Mucosa of stomach (tissue), 1 donor: Measurements from ENCODE around the gene BEX3.
"Not testable (repeated sequence)": the region's sequence is repeated elsewhere in the genome, so short reads cannot be mapped to it uniquely, and the experiment has no call there.

ENCODE experiments used
- H3K27me3 ChIP-seq: one replicate; pipeline ENCODE4 v1.7.0; 2013; ENCODE audit warnings: mild to moderate bottlenecking, low read length; ENCODE audit not compliant: control insufficient read depth, insufficient read depth
- H3K36me3 ChIP-seq: one replicate; pipeline ENCODE4 v1.7.0; 2013; ENCODE audit warnings: low read length; ENCODE audit not compliant: control insufficient read depth, insufficient read depth
- H3K4me1 ChIP-seq: one replicate; pipeline ENCODE4 v1.7.0; 2013; ENCODE audit warnings: mild to moderate bottlenecking, low read length; ENCODE audit not compliant: control insufficient read depth, insufficient read depth
- H3K4me3 ChIP-seq: one replicate; pipeline ENCODE4 v1.7.0; 2013; ENCODE audit warnings: low read length
- H3K9ac ChIP-seq: one replicate; pipeline ENCODE4 v1.7.0; 2013; ENCODE audit warnings: mild to moderate bottlenecking, low read length, moderate library complexity
- H3K9me3 ChIP-seq: one replicate; pipeline ENCODE4 v1.7.0; 2013; ENCODE audit warnings: mild to moderate bottlenecking, low read length, moderate library complexity; ENCODE audit not compliant: control insufficient read depth
- donor health status: Pancreatic carcinoma.

Gene BEX3

DNA sequence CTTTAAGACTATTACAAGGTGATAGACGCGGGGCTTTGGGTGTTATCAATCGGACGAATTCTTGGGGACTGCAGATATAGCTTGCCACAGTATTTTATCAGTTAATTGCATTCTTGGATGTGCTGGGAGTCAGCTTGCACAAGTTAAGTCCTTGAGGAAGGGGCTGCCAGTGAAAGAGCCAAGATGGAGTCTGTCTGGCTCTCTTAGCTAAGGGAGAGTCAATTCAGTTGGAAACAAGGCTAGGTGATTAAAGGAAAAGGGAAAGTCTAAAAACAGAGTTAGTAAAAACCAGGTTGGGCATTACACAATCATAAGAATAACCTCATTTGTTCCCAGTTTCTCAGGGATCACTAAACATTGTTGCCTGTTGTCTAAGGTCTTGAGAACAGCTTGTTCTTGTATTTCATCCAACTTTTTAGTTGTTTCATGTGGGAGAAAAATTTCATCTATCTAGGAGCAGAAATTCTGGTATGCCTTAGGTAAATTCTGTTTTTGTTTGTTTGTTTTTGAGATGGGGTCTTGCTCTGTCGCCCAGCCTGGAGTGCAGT, 9.0 kb downstream of the BEX3 start:
- H3K27me3 ChIP-seq, H3K9me3 ChIP-seq, H3K9ac ChIP-seq, H3K4me1 ChIP-seq, H3K4me3 ChIP-seq, H3K36me3 ChIP-seq: not testable (repeated sequence)

DNA sequence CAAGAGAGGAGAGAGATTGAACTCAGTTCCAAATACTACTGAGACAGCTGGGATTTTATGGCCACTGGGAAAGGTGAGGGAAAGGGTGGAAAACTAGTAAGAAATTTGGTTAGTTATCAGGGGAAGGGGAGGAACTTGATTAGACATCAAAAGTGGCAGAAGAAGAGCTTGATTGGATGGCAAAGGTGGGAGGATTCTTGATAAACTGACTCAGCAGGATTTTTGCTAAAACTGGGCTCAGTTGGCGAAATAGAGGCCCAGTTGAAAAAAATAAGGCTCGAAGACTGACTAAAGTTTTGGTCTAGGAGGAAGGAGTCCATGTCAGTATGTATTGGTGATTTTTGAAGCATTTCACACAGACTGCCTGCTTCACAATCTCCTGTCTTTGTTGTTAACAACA, 10.0 kb downstream of the BEX3 start:
- Histone ChIP-seq H3K4me1 (no peaks in the 10 kb centered on the region), H3K36me3 (no peaks in the 10 kb centered on the region), H3K27me3 (no peaks in the 10 kb centered on the region)

DNA sequence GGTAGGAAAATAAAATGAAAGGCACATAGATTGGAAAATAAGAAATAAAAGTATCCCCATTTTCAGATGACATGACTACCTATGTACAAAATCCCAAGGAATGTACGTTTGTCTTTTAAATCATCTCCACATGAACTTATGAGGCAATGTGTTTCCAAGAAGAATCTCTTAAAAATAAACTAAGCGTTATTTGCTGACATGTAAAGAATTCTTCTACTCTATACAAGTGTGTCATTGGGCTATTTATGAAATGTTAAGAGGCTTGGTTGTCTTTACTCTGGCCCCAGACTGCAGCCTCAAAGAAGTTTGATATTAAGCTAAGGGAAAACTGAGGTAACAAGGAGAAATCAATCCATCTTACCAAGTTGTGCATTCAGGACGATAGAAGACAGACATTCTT, 17.1 kb downstream of the BEX3 start:
- Histone ChIP-seq H3K36me3 (no peaks in the 10 kb centered on the region), H3K27me3 (no peaks in the 10 kb centered on the region), H3K4me1 (no peaks in the 10 kb centered on the region), H3K9ac (no peak overlapping the region), H3K4me3 (no peak overlapping the region), H3K9me3 (no peaks in the 10 kb centered on the region)

More for the DNA sequence above, 10.0 kb downstream of the BEX3 start:
- no peak overlapping the region for H3K9ac ChIP-seq
- H3K4me3 ChIP-seq: no peak overlapping the region
- no peaks in the 10 kb centered on the region for H3K9me3 ChIP-seq

DNA sequence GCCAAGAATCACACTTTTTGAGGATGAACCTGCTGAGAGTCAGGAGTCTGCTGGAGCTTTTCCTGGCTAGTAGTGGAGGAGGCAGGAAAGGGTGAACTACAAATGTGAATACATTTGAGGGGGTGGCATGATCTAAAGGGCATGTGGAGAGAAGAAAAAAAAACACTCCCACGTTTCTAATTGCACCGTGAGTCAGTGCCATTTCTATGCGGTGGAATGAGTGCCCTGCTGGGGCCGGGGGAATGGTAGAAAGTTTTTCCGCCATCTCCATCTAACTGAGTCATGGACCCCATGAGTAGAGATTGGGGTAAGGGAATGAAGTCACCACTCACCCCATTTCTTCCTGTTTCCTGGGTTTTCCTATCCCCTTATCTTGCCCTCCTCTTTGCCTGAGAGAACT, 19.8 kb downstream of the BEX3 start:
- no peaks in the 10 kb centered on the region for H3K27me3 ChIP-seq
- H3K9ac ChIP-seq: no peak overlapping the region
- no peak overlapping the region for H3K4me3 ChIP-seq
- H3K36me3 ChIP-seq: no peaks in the 10 kb centered on the region
- H3K9me3 ChIP-seq: no peaks in the 10 kb centered on the region
- no peaks in the 10 kb centered on the region for H3K4me1 ChIP-seq

DNA sequence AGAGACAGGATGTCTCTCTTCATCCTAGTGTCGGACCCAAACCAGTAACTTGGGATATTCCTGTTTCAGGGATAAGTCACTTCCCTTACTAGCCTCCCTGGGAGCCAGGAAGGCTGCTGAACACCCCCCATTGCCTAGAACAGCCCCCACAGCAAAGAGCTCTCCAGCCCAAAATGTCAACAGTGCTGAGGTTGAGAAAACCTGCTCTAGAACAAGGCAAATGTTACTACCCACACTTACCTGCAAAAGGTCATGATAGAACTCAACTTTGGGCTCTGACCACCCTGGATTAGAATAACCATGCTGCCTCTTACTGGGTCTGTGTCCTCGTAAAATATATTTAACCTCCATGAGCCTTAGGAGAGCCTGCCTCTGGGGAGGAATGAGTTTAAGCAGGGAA, 20.3 kb downstream of the BEX3 start:
- no peak overlapping the region for H3K4me3 ChIP-seq
- no peaks in the 10 kb centered on the region for H3K4me1 ChIP-seq
- no peaks in the 10 kb centered on the region for H3K36me3 ChIP-seq
- H3K9ac ChIP-seq: no peak overlapping the region
- H3K27me3 ChIP-seq: no peaks in the 10 kb centered on the region
- H3K9me3 ChIP-seq: no peaks in the 10 kb centered on the region

DNA sequence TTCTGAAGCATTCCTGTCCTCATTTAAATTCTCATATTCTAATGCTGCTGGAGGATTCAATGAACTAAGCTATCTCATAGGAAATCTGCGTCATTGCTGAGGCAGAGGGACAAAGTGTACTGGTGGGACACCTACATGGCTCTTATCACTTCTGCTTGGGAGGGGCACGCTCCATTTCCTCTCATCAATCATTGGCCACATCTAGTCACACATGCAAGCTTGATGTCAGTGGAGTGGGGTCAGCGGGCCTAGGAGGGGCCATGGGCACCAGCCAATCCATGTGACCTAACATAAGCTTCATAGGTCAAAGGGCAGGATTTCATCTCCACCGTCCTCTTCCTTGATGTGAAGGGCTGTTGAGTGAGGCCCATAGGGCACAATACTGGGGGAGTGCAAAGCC, 21.4 kb downstream of the BEX3 start:
- H3K4me3 ChIP-seq: no peak overlapping the region

DNA sequence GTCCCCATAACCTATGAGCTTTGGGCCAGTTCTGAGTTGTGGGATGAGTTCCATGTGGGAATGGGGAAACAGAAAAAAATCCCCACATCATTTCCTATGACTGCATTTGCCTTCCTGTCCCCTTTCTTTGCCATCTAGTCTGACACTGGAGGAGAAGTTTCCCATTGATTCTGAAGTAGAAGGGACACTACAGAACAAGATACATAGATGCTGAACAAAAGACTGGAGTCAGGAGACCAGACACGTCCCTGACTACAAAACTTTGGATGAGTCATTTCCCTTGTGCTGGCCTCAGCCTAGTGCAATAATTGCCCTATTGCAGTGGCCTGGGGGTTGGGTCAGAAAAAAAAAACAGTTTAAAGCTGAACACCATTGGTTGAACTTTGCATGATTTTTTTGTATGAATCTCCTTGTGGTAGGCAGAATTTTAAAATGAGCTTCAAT, 22.1 kb downstream of the BEX3 start:
- H3K27me3 ChIP-seq: no peaks in the 10 kb centered on the region
- no peaks in the 10 kb centered on the region for H3K36me3 ChIP-seq
- no peaks in the 10 kb centered on the region for H3K9me3 ChIP-seq
- H3K4me3 ChIP-seq: no peak overlapping the region
- no peak overlapping the region for H3K9ac ChIP-seq
- no peaks in the 10 kb centered on the region for H3K4me1 ChIP-seq

More for the DNA sequence above, 21.4 kb downstream of the BEX3 start:
- Histone ChIP-seq H3K36me3 (no peaks in the 10 kb centered on the region), H3K9ac (no peak overlapping the region), H3K9me3 (no peaks in the 10 kb centered on the region), H3K27me3 (no peaks in the 10 kb centered on the region), H3K4me1 (no peaks in the 10 kb centered on the region)

DNA sequence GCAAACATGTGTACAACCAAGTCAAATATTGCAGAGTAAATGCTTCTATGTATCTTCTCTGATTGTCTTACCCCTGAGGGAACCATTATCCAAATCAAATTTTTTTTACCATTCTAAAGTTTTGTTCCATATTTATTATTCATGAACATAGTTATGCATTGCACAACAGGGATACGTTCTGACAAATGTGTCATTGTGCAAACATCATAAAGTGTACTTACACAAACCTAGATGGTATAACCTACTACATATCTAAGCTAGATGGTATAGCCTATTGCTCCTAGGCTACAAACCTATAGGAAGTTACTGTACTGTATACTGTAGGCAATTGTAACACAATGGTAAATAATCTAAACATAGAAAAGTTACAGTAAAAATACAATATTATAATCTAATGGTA, 23.4 kb downstream of the BEX3 start:
- H3K36me3 ChIP-seq: no peaks in the 10 kb centered on the region
- no peaks in the 10 kb centered on the region for H3K27me3 ChIP-seq
- H3K4me3 ChIP-seq: no peak overlapping the region
- H3K4me1 ChIP-seq: no peaks in the 10 kb centered on the region
- H3K9ac ChIP-seq: no peak overlapping the region
- H3K9me3 ChIP-seq: no peaks in the 10 kb centered on the region

DNA sequence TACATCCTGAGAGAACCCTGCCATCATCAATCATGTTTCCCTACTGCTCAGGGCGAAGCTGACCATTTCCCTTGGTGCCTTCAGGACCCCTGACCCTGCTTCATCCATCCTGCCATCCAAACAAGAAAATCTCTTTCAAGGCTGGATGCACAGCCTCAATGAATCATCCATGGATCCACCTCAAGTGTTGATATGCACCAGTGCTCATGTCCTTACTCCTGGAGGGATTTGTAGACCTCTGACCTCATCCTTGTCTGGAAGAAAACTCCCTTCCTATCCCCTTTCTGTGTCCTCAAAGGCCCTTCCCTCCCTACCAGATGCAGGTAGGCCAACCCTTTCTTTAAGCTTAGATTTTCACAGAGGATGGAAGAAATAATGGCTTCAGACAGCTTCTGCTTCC, 24.6 kb downstream of the BEX3 start:
- Histone ChIP-seq H3K36me3 (no peaks in the 10 kb centered on the region), H3K27me3 (no peaks in the 10 kb centered on the region)

DNA sequence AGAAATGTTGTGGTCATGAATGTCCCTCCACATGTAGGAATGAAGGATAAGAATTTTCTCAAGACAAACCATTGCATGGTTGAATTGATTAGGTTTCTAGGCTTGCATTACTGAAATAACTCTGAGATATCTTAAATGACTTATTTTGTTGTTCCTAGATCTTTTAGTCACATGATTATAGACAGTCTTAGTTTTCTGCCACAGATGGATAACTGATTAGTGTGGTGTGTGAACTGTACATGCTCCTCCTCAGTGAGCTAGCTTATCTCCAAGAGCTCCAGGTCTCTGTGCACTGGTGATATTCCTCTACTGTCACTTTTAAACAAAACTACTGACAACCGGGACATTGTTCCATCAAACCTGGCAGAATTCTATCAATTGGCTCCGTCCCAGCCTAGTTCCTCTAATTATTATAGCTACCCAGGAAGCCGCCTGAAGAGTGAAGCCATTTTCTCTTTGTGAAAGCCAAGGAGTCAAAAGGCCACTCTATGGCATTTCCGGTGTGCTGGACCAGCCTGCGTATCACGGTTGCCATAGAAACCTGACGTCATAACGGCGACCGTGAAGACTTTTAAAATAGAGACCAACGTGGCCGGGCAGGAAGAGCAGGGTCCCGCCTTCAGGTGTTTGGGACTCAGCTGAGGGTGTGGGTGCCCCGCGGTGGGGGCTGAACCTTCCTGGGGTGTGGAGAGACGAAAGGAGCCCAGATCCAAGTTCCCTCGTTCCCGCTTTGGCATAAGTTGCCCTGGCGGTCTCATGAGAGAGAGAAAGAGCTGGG, 28.1 kb downstream of the BEX3 start:
- peak overlapping the region; percentile 41 for H3K4me3 ChIP-seq
- no peaks in the 10 kb centered on the region for H3K4me1 ChIP-seq
- H3K9me3 ChIP-seq: no peaks in the 10 kb centered on the region
- no peaks in the 10 kb centered on the region for H3K36me3 ChIP-seq
- no peak overlapping the region for H3K9ac ChIP-seq
- no peaks in the 10 kb centered on the region for H3K27me3 ChIP-seq

More for the DNA sequence above, 24.6 kb downstream of the BEX3 start:
- H3K4me3 ChIP-seq: no peak overlapping the region
- no peak overlapping the region for H3K9ac ChIP-seq
- no peaks in the 10 kb centered on the region for H3K9me3 ChIP-seq
- no peaks in the 10 kb centered on the region for H3K4me1 ChIP-seq

DNA sequence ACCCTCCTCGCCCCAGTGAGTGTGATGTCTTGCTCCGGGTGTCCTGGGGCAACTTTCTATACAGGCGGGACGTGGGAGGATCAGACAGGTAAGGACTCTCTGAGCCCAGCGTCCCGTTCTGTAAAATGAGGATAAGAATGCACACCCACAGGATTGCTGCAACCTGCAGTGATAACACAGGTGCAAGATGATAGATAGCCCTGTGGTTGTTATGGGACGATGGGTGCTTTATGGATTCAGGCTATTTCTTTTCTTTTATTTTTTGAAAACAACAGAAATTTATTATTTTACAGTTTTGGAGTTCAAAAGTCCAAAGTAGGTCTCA, 28.6 kb downstream of the BEX3 start:
- no peaks in the 10 kb centered on the region for H3K9me3 ChIP-seq
- H3K9ac ChIP-seq: no peak overlapping the region
- H3K4me1 ChIP-seq: no peaks in the 10 kb centered on the region
- H3K4me3 ChIP-seq: peak overlapping the region; percentile 41
- no peaks in the 10 kb centered on the region for H3K27me3 ChIP-seq
- H3K36me3 ChIP-seq: no peaks in the 10 kb centered on the region

DNA sequence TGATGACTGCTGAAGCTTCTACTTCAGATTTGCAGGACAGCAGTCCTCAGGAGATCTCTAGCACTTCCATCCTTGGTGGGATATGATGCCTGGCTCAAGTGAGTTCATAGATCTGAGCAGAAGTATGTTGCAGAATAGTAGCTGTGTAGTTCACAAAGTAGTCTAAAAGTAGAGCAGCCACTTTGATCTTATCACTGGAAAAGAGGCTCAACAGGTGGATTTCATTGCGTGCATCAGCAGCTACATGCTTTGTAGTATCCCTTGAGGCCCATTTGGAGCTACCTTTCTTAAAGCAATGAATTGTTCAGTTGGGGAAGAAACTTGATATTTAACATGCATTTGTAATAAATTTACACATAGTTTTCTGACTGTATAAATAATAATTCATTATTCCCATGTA, 29.9 kb downstream of the BEX3 start:
- Histone ChIP-seq H3K9me3 (no peaks in the 10 kb centered on the region), H3K4me3 (no peak overlapping the region), H3K27me3 (no peaks in the 10 kb centered on the region), H3K36me3 (no peaks in the 10 kb centered on the region), H3K4me1 (no peaks in the 10 kb centered on the region), H3K9ac (no peak overlapping the region)

DNA sequence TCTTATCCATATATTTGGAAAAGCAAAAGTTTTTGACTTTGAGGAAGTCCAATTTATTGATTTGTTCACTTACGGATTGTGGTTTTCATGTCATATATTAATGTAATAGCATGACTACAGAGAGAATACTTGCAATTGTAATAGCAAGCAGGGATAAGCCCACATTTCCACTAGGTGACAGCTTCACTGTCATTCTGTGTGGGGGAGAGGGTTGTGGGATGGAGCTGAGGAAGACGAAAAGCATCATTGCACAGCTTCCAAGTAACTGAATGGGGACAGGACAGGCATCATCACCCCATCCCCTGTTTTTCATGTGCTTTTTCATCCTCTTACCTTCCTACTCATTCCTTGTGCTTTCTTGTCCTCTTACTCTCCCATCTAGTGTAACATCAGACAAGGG, 31.4 kb downstream of the BEX3 start:
- no peaks in the 10 kb centered on the region for H3K36me3 ChIP-seq
- no peak overlapping the region for H3K4me3 ChIP-seq
- H3K9ac ChIP-seq: no peak overlapping the region
- no peaks in the 10 kb centered on the region for H3K27me3 ChIP-seq
- H3K9me3 ChIP-seq: no peaks in the 10 kb centered on the region
- H3K4me1 ChIP-seq: no peaks in the 10 kb centered on the region
